Upper lobe of left lung (tissue), 6 donors: Measurements from ENCODE around the gene DIDO1. TPM values are rescaled to one million over a fixed set of nuclear protein-coding genes. Genes with fewer than 3 reads are reported as not detected.

Experiments used
- ATAC-seq, 2 donors: fragments of 200-7000 bp; cut with Tn5 transposase; one replicate each; pipeline ENCODE4 v1.9.1; 2022; ENCODE audit warnings: mild to moderate bottlenecking in 2 of 2, moderate library complexity in 2 of 2; ENCODE audit not compliant: low FRiP score in 2 of 2
- DNase-seq, 2 donors: peaks; one replicate each; pipeline ENCODE4 v3.0.0-alpha.2; 2019 to 2020
- H3K27ac ChIP-seq, 4 donors: fragments of 200-600 bp; sonication (generic); one replicate each; pipeline ENCODE4 v1.5.1; 2016 to 2019
- H3K27me3 ChIP-seq, 4 donors: fragments of 200-600 bp; sonication (generic); one replicate each; pipeline ENCODE4 v1.5.1; 2017 to 2019
- H3K36me3 ChIP-seq, 4 donors: fragments of 200-600 bp; sonication (generic); one replicate each; pipeline ENCODE4 v1.5.1; 2016 to 2019
- H3K4me1 ChIP-seq, 4 donors: fragments of 200-600 bp; sonication (generic); one replicate each; pipeline ENCODE4 v1.5.1; 2018 to 2019
- H3K4me3 ChIP-seq, 4 donors: fragments of 200-600 bp; sonication (generic); one replicate each; pipeline ENCODE4 v1.5.1; 2017 to 2019; ENCODE audit warnings: mild to moderate bottlenecking in 2 of 4, moderate library complexity in 1 of 4
- H3K9me3 ChIP-seq, 4 donors: fragments of 200-600 bp; sonication (generic); one replicate each; pipeline ENCODE4 v1.5.1; 2018 to 2019
- CTCF ChIP-seq, 6 experiments: fragments of 450-650 bp in 4 of 6; fragments of 200-600 bp in 2 of 6; sonication (generic) in 2 of 6; IDR thresholded peaks; one replicate each; pipeline ENCODE4 v1.5.1; 2016 to 2019; ENCODE audit warnings: antibody characterized with exemption in 6 of 6
- EP300 ChIP-seq, 4 donors: sonication (generic); formaldehyde crosslinking; IDR thresholded peaks; one replicate each; pipeline ENCODE4 v1.5.1; 2017; ENCODE audit warnings: antibody characterized with exemption in 4 of 4, control low read depth in 2 of 4
- POLR2A ChIP-seq, 4 donors: fragments of 450-650 bp; IDR thresholded peaks; one replicate each; pipeline ENCODE4 v1.5.1; 2016 to 2017; ENCODE audit warnings: antibody characterized with exemption in 4 of 4, mild to moderate bottlenecking in 2 of 4
- POLR2AphosphoS5 ChIP-seq, 2 donors: sonication (generic); formaldehyde crosslinking; IDR thresholded peaks; one replicate each; pipeline ENCODE4 v1.5.1; 2017; ENCODE audit warnings: antibody characterized with exemption in 2 of 2
- WGBS, 2 donors: methylation state at CpG; one replicate each; pipeline ENCODE4 v1.1.5; 2017 to 2018; 5-methylcytosine and 5-hydroxymethylcytosine counted together
- total RNA-seq, 6 donors: library from RNA; depleted of rRNA in 4 of 6; stranded (reverse); fragments of >200 nt in 4 of 6; gene quantifications; one replicate each; pipeline versions ENCODE4 v1.1.0 to v1.2.1, GENCODE V29; 2016 to 2021
- donor health status: DM: no; HTN: no; CAD: no; lungs with moderate emphysema.
- donor health status: DM: no; HTN: yes; CAD: no; lungs with severe emphysema.

DIDO1 gene
- total RNA-seq, 6 donors from 2014 or later, result 51.6 to 109 (median 58.9) TPM

DNA sequence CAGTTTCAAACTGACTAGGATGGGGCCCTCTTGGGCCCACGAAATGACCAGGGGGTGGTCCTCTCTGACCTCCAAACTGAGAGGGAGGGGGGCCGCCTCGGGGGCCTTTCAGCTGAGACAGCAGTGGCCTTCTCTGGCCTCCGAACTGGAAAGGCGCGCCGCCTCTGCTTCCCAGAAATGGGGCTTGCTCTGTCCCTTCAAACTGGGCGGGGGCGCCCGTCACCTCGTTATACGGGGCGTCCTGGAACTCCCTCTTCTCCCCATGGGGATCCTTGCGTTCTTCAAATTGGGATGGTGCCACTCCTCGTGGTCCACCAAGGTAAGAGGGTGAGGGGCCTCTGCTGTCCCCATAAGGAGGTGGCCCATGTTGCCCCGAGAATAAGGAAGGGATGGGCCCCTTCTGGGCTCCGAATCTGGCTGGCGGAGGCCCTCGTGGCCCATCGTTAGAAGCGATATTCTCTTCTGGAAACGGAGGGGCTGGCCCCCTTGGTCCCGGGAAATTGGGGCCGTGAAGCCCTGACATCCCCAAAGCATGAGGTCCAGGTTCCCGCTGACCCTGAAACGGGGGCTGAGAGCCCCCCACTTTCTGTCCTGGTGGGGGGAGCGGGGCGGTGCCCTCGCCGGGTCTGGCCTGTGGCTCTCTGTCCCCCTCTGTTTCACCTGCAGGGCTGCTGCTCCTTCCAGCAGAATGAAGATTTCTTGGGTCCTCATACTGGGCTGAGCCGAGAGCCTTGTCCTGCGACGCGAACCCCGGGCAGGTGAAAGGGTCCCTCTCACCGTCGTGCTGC is 46.0 kb downstream of the DIDO1 start:
- TF ChIP-seq POLR2A (IDR thresholded peaks at IDR 0.05), result no peak
- TF ChIP-seq CTCF (IDR thresholded peaks at IDR 0.05), result no peak
- TF ChIP-seq POLR2AphosphoS5 (IDR thresholded peaks at IDR 0.05), result no peak
- TF ChIP-seq EP300 (IDR thresholded peaks at IDR 0.05), result no peak
- H3K36me3 ChIP-seq, result peaks cover 0 to 34% (median 25%) of the 10 kb centered on the region in 4 donors
- no peak overlapping the region for H3K27ac ChIP-seq
- no peaks in the 10 kb centered on the region for H3K27me3 ChIP-seq
- ATAC-seq (no peak), DNase-seq (peak in 1 of 2 donors; percentile 62)
- peaks cover 18 to 26% (median 21%) of the 10 kb centered on the region in 4 donors for H3K4me1 ChIP-seq
- H3K9me3 ChIP-seq, result no peaks in the 10 kb centered on the region
- H3K4me3 ChIP-seq, result no peak overlapping the region
- WGBS, 2 donors, result 94 to 96% methylated on average over 23 to 37 of the region's 37 CpGs

GRCh38 chr20:62879275-62880146 is 46.8 kb downstream of the DIDO1 start:
- 83 to 92% methylated on average over 72 to 74 of the region's 80 CpGs for WGBS, 2 donors
- Histone ChIP-seq H3K27ac (no peak overlapping the region), H3K4me3 (no peak overlapping the region), H3K9me3 (no peaks in the 10 kb centered on the region), H3K4me1 (peaks cover 18 to 26% (median 21%) of the 10 kb centered on the region in 4 donors), H3K36me3 (peaks cover 0 to 34% (median 25%) of the 10 kb centered on the region in 4 donors), H3K27me3 (no peaks in the 10 kb centered on the region)
- no peak for TF ChIP-seq POLR2A (IDR thresholded peaks at IDR 0.05)
- TF ChIP-seq CTCF (IDR thresholded peaks at IDR 0.05), result no peak
- no peak for TF ChIP-seq POLR2AphosphoS5 (IDR thresholded peaks at IDR 0.05)
- TF ChIP-seq EP300 (IDR thresholded peaks at IDR 0.05), result no peak
- ATAC-seq (no peak), DNase-seq (peak in 1 of 2 donors; percentile 82)

DNA sequence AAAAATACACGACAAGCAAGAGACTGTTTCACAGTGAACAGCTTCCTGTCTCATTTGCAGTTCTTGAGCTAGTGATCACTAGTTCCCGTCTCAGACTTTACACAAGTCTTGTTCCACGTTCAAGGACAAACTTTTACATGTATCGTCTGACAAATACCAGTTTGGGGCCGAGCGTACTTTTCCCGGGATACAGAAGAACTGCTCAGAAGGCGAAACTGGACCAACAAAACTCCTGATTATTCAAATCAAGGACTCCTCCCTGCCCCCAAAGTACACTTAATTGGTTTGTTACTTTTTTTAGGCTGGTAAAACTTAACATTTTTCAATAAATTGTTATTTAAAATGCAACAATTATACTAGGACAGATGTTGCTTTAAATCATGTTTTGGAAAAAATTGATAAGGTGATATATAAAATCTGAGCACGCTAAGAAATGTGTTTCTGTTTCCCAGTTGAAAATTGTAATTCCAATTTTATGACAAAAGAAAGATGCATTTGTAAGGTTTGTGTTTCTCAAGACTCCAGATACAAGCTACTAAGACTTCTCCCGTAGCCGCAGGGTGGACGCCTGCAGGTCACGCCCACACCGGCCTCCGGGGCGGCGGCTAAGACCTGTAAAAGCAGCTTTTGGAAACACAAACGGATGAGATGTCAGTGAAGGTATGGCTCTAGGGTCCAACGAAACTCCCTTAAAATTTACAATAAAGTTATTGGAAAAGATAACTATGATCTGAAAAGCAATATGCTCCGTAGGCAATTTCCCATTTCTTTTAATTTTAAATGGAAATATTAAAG is 47.9 kb downstream of the DIDO1 start:
- no peak for TF ChIP-seq POLR2AphosphoS5 (IDR thresholded peaks at IDR 0.05)
- TF ChIP-seq EP300 (IDR thresholded peaks at IDR 0.05), result no peak
- TF ChIP-seq CTCF (IDR thresholded peaks at IDR 0.05), result no peak
- Histone ChIP-seq H3K36me3 (peaks cover 0 to 34% (median 25%) of the 10 kb centered on the region in 4 donors), H3K27ac (no peak overlapping the region), H3K4me3 (no peak overlapping the region), H3K4me1 (peaks cover 18 to 26% (median 21%) of the 10 kb centered on the region in 4 donors), H3K9me3 (no peaks in the 10 kb centered on the region), H3K27me3 (no peaks in the 10 kb centered on the region)
- WGBS, 2 donors, result 84 to 89% methylated on average over 20 of the region's 20 CpGs
- DNase-seq (peak in 1 of 2 donors; percentile 77), ATAC-seq (no peak)

DNA sequence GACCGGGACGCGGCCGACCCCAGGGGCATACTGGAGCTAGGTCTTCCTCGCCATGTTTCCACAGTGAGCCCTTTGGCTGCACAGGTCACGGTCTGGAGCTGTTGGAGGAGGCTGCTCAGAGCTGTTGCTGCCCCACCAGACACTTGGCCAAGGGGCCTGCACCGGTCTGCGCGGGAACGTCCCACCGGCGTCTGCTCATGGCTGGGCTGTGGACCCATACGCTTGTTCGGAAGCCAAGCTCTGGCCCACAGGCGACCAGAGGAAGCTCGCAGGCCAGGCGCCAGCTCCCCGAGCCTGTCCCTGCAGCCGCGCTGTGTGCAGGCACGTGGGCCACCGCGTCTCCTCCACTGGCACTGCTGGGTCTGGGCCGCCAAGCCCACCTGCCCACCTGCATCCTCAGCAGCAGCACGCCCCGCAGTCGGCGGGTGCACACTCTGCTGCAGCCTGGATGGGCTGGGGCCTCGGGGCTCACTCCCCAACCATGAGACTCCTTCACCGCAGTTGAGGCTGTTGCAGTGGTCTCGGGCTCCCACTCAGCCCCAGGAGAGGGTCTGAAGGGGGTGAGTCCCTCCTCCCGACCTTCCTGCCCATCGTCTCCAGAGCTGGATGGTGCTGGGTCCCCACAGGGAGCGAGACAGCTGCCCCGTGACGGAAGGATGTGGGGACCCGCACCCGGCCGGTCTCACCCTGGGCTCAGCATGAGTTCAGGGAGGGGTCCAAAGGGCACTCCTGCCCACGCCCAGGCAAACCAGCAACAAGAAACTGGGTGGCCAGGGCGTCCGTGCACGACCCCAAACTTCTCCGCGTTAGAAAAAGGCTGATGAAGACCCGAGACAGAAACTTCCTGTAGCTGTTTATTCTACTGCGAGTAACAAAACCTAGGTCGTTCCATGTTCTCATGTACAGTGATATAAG is 49.1 kb downstream of the DIDO1 start:
- Histone ChIP-seq H3K36me3 (peaks cover 0 to 34% (median 25%) of the 10 kb centered on the region in 4 donors), H3K4me1 (peaks cover 18 to 26% (median 21%) of the 10 kb centered on the region in 4 donors), H3K27ac (peak overlapping the region; percentile 13 to 88 (median 72)), H3K4me3 (peak overlapping the region in 1 of 4 donors; percentile 8), H3K27me3 (no peaks in the 10 kb centered on the region), H3K9me3 (no peaks in the 10 kb centered on the region)
- ATAC-seq (peak; percentile 76 to 83), DNase-seq (peak; percentile 42 to 89)
- WGBS, 2 donors, result 55 to 70% methylated on average over 8 to 23 of the region's 48 CpGs
- TF ChIP-seq POLR2A (IDR thresholded peaks at IDR 0.05) (no peak), POLR2AphosphoS5 (IDR thresholded peaks at IDR 0.05) (peak in 1 of 2 donors; percentile 13)
